Endothelial cell of umbilical vein (primary cell): Measurements from ENCODE around the gene NEK6. TPM values are rescaled to one million over a fixed set of nuclear protein-coding genes. Genes with fewer than 3 reads are reported as not detected.
A peak's percentile ranks its signal among the peaks of the same experiment; 100 is the strongest.

Experiments used
- BruUV-seq: library from RNA; stranded (reverse); fragments of 400-500 nt; replicated peaks from 2 replicates; lab custom pipeline; 2021; lab: Mats Ljungman, UMichigan
- CTCF ChIA-PET: fragments of 300-600, 350-600 bp; sonication (Branson Sonifier 250); formaldehyde crosslinking; loops from one replicate; lab custom pipeline; 2021; ENCODE audit warnings: antibody characterized with exemption, inconsistent platforms; lab: Charles Lee
- POLR2A ChIA-PET: fragments of 300-600, 350-600 bp; sonication (Branson Sonifier 250); formaldehyde crosslinking; loops from one replicate; lab custom pipeline; 2021; ENCODE audit warnings: antibody characterized with exemption, inconsistent platforms; lab: Charles Lee
- DNase-seq: peaks from one replicate; pipeline ENCODE4 v3.0.0-alpha.2; 2011; ENCODE audit warnings: low read depth, low spot score
- FAIRE-seq: peaks from 2 replicates; lab custom pipeline; 2011; peaks lifted over from hg19 to GRCh38; lab: Jason Lieb, UNC
- H2AFZ ChIP-seq: 2 replicates; pipeline ENCODE4 v1.6.0; 2012; ENCODE audit warnings: low read depth, low read length, control low read depth, inconsistent platforms
- H3K27ac ChIP-seq: 2 replicates; pipeline ENCODE4 v1.5.1; 2011; ENCODE audit warnings: low read depth, mild to moderate bottlenecking, control low read depth, low read length, moderate library complexity; ENCODE audit not compliant: insufficient read depth
- H3K27me3 ChIP-seq, 2 experiments: 2 replicates each; pipeline versions ENCODE4 v1.6.0 to v1.6.1; 2011; ENCODE audit warnings: low read length in 2 of 2, mixed read lengths in 1 of 2; ENCODE audit not compliant: control insufficient read depth in 2 of 2, insufficient read depth in 2 of 2
- H3K36me3 ChIP-seq, 2 experiments: 2 replicates in 1 of 2; 3 replicates in 1 of 2; pipeline ENCODE4 v1.5.1; 2011; ENCODE audit warnings: low read length in 2 of 2, mild to moderate bottlenecking in 1 of 2, moderate library complexity in 1 of 2; ENCODE audit not compliant: control insufficient read depth in 2 of 2, insufficient read depth in 2 of 2; ENCODE audit errors: extremely low read depth in 1 of 2
- H3K4me1 ChIP-seq: 3 replicates; pipeline ENCODE4 v1.5.1; 2011; ENCODE audit warnings: mild to moderate bottlenecking, low read length; ENCODE audit not compliant: control insufficient read depth, insufficient read depth; ENCODE audit errors: extremely low read depth
- H3K4me2 ChIP-seq: 2 replicates; pipeline ENCODE4 v1.6.1; 2011; ENCODE audit warnings: low read length, control low read depth, mixed read lengths; ENCODE audit not compliant: insufficient read depth
- H3K4me3 ChIP-seq, 3 experiments: fragments of 200-600 bp in 1 of 3; sonication (generic), shearing (Covaris generic) in 1 of 3; replicated peaks in 1 of 3; 2 replicates each; pipeline ENCODE4 v1.5.1; 2011 to 2016; ENCODE audit warnings: control low read depth in 3 of 3, low read length in 3 of 3, mild to moderate bottlenecking in 2 of 3, inconsistent platforms in 1 of 3, low read depth in 1 of 3, moderate library complexity in 1 of 3; ENCODE audit not compliant: insufficient read depth in 1 of 3
- H3K79me2 ChIP-seq: 2 replicates; pipeline ENCODE4 v1.6.0; 2012; ENCODE audit warnings: low read length, inconsistent platforms; ENCODE audit not compliant: control insufficient read depth, insufficient read depth
- H3K9ac ChIP-seq: replicated peaks from 2 replicates; pipeline ENCODE3; 2011; ENCODE audit warnings: low read length, control low read depth; ENCODE audit not compliant: insufficient read depth; ENCODE audit errors: extremely low read depth
- H3K9me1 ChIP-seq: replicated peaks from 3 replicates; pipeline ENCODE4 v1.6.0; 2011; ENCODE audit warnings: mild to moderate bottlenecking, low read length; ENCODE audit not compliant: control insufficient read depth, insufficient read depth; ENCODE audit errors: extremely low read depth
- H3K9me3 ChIP-seq: replicated peaks from 2 replicates; pipeline ENCODE4 v1.5.1; 2012; ENCODE audit warnings: low read length, inconsistent platforms; ENCODE audit not compliant: control insufficient read depth, insufficient read depth
- H4K20me1 ChIP-seq: replicated peaks from 2 replicates; pipeline ENCODE3; 2011; ENCODE audit warnings: mild to moderate bottlenecking, low read length; ENCODE audit not compliant: control insufficient read depth, insufficient read depth; ENCODE audit errors: extremely low read depth
- EZH2 ChIP-seq: IDR thresholded peaks from 2 replicates; pipeline ENCODE4 v1.6.1; 2012; ENCODE audit warnings: borderline replicate concordance, low read depth, mild to moderate bottlenecking, moderate library complexity, low read length, inconsistent platforms; ENCODE audit not compliant: severe bottlenecking
- GATA2 ChIP-seq: IDR thresholded peaks from 2 replicates; pipeline ENCODE4 v1.7.0; 2011; ENCODE audit warnings: low read depth, mild to moderate bottlenecking, moderate library complexity, mixed read lengths, low read length; ENCODE audit not compliant: insufficient read length, insufficient read depth
- MYC ChIP-seq: IDR thresholded peaks from one replicate; pipeline ENCODE4 v1.6.1; 2011; ENCODE audit warnings: mild to moderate bottlenecking, low read depth, low read length
- POLR2A ChIP-seq: IDR thresholded peaks from 2 replicates; pipeline ENCODE4 v1.6.1; 2012; ENCODE audit warnings: low read depth, mild to moderate bottlenecking, control low read depth, low read length
- POLR2AphosphoS5 ChIP-seq: IDR thresholded peaks from 2 replicates; pipeline ENCODE4 v1.6.1; 2012; ENCODE audit warnings: low read depth, mild to moderate bottlenecking, control low read depth, low read length, moderate library complexity; ENCODE audit not compliant: insufficient read depth
- dilution Hi-C: fragments of 300-500 bp; cut with MboI; formaldehyde crosslinking; loops from one replicate; pipeline ENCODE4 v1.15.0; 2019; ENCODE audit warnings: low sequenced_read_pairs; ENCODE audit not compliant: extremely low pct_ligation_motif_present
- intact Hi-C: fragments of 100-400 bp; cut with micrococcal nuclease; formaldehyde crosslinking; loops from one replicate; pipeline ENCODE4 v1.10.0; 2022
- polyA plus RNA-seq, 4 experiments: library from polyadenylated mRNA; depleted of rRNA in 3 of 4; stranded (reverse) in 3 of 4; unstranded in 1 of 4; fragments of >200 nt; gene quantifications; 2 replicates each; pipeline versions ENCODE4 v1.2.1 to v1.2.3, GENCODE V29; 2011 to 2012; ENCODE audit warnings: missing spikeins in 1 of 4
- total RNA-seq: library from RNA; stranded (reverse); gene quantifications from 2 replicates; pipeline ENCODE4 v1.2.3, GENCODE V29; 2021
- TF ChIP-seq, protein P1 (sequence below): IDR thresholded peaks from 2 replicates; pipeline ENCODE4 v1.6.1; 2011; ENCODE audit not compliant: insufficient read depth, insufficient read length
- TF ChIP-seq, protein P2 (sequence below), 2 donors: IDR thresholded peaks; 1 replicate in 1 of 2; 2 replicates in 1 of 2; pipeline ENCODE4 v1.5.1; 2011; ENCODE audit warnings: low read length in 2 of 2, mild to moderate bottlenecking in 2 of 2, moderate library complexity in 2 of 2, control low read depth in 1 of 2, inconsistent platforms in 1 of 2, low read depth in 1 of 2; ENCODE audit not compliant: insufficient read depth in 1 of 2; ENCODE audit errors: extremely low read depth in 1 of 2

NEK6 gene
- total and polyA plus RNA-seq, 2 donors (not counting 3 experiments of a cell fraction or from before 2014, with no cell fraction given) = 64.3 to 67.1 TPM

DNA sequence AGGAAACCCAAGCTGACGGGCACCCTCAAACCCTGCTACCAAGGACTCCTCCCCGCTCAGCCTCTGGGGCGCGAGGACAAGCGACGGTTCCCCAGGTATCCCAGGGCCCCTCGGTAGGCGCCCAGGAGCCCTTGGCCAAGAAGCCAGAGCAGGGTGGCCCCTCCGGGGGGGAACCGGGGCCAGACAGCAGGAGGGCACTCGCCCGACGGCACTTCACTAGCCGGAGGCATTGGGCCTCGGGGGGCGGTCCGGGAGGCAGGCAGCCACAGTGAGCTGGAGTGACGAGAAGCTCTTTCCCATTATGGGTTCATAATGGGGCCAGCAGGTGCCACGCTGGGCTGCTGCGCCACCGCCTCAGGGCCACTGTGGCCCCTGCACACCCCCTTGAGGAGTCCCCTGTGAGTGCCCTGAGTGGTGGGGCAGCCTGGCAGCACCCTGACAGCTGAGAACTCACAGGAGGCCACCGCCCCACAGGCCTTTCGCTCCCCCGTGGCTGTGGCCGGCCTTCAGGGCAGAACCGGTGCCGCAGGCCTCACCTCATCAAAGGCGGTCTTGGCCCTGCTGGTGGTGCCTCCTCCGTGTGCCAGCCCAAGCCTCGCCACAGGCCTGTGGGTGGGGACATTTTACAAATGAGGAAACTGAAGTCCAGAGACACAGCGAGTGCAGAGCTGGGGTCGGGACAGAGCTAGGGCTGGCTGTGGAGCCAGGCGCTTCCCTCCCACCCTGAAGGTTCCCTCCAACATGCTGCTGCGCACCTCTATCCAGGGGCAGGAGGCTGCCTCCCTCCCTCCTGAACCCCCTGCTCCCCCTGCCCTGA lies 88.8 kb downstream of the NEK6 start:
- Histone ChIP-seq H3K4me1 (no peaks in the 10 kb centered on the region), H3K9me1 (no peaks in the 10 kb centered on the region), H3K79me2 (no peaks in the 10 kb centered on the region), H2AFZ (no peak overlapping the region), H3K36me3 (peaks cover 3 to 60% of the 10 kb centered on the region in 2 experiments), H3K9me3 (no peaks in the 10 kb centered on the region), H4K20me1 (no peaks in the 10 kb centered on the region), H3K4me2 (no peak overlapping the region), H3K27ac (no peak overlapping the region), H3K4me3 (no peak overlapping the region), H3K27me3 (no peaks in the 10 kb centered on the region), H3K9ac (no peak overlapping the region)
- intact Hi-C loops (no loop called here), dilution Hi-C loops (no loop called here)
- no TSS peak for BruUV-seq
- POLR2A ChIA-PET = no interaction called here
- CTCF ChIA-PET = interaction anchor here (1.5 kb wide), 1 partner anchor 214 kb away, joined by 3 read pairs; no protein-coding TSS in a partner anchor
- DNase-seq (no peak), FAIRE-seq (no peak)
- TF ChIP-seq POLR2A = no peak
- TF ChIP-seq POLR2AphosphoS5 = peak; percentile 28
- no peak for TF ChIP-seq EZH2

DNA sequence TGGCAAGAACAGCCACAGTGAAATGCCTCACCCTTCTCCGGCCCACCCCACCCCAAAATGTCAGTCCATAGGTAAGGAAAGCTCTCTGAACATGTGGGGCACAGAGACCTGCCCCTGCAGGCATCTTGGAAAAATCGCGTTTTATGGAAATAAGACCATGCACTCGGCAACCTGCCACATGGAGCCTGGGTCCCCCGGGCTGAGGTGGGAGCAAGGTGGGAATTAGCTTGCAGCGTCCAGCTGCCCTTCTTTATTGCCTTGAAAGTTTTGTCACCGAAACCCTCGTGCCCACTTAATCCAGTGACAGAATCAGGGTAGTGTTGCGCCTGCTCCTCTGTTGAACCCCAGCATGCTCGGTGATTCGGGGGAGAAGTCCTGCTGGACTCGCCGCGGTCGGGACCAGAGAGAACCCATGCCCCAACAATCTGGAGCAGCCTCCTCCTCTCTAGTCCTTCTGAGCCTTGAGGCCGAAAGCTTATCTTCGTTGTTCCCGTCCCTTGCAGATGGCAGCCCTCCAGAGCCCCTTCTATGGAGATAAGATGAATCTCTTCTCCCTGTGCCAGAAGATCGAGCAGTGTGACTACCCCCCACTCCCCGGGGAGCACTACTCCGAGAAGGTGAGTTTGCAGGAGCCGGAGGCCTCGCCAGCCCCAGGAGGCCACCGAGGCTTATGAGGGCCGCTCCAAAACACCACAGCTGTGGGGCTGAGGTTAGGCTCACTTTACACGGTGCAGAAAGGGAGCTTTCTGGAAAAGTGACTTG lies 89.6 kb downstream of the NEK6 start:
- POLR2A ChIA-PET = no interaction called here
- CTCF ChIA-PET = interaction anchor here (1.5 kb wide), 1 partner anchor 215 kb away, joined by 3 read pairs; no protein-coding TSS in a partner anchor

More for the DNA sequence above, 89.6 kb downstream of the NEK6 start:
- Histone ChIP-seq H3K9me1 (no peaks in the 10 kb centered on the region), H3K9ac (no peak overlapping the region), H3K4me1 (no peaks in the 10 kb centered on the region), H3K4me3 (no peak overlapping the region), H3K27me3 (no peaks in the 10 kb centered on the region), H3K79me2 (no peaks in the 10 kb centered on the region), H4K20me1 (no peaks in the 10 kb centered on the region), H3K9me3 (no peaks in the 10 kb centered on the region), H3K4me2 (no peak overlapping the region), H2AFZ (no peak overlapping the region), H3K36me3 (peaks cover 7 to 56% of the 10 kb centered on the region in 2 experiments), H3K27ac (no peak overlapping the region)
- DNase-seq = no peak
- intact Hi-C loops (no loop called here), dilution Hi-C loops (no loop called here)
- no peak for FAIRE-seq
- TF ChIP-seq, protein P1, sequence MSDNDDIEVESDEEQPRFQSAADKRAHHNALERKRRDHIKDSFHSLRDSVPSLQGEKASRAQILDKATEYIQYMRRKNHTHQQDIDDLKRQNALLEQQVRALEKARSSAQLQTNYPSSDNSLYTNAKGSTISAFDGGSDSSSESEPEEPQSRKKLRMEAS = no peak
- TF ChIP-seq POLR2AphosphoS5 = peak; percentile 18
- no peak for TF ChIP-seq MYC
- TF ChIP-seq GATA2 = no peak
- TF ChIP-seq EZH2 = no peak
- TF ChIP-seq, protein P2, sequence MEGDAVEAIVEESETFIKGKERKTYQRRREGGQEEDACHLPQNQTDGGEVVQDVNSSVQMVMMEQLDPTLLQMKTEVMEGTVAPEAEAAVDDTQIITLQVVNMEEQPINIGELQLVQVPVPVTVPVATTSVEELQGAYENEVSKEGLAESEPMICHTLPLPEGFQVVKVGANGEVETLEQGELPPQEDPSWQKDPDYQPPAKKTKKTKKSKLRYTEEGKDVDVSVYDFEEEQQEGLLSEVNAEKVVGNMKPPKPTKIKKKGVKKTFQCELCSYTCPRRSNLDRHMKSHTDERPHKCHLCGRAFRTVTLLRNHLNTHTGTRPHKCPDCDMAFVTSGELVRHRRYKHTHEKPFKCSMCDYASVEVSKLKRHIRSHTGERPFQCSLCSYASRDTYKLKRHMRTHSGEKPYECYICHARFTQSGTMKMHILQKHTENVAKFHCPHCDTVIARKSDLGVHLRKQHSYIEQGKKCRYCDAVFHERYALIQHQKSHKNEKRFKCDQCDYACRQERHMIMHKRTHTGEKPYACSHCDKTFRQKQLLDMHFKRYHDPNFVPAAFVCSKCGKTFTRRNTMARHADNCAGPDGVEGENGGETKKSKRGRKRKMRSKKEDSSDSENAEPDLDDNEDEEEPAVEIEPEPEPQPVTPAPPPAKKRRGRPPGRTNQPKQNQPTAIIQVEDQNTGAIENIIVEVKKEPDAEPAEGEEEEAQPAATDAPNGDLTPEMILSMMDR (IDR thresholded peaks at IDR 0.05; ENCODE audit: extremely low read depth in 1 of 2, insufficient read depth in 1 of 2, low read depth in 1 of 2, low read length in 2 of 2) = no peak
- BruUV-seq = no TSS peak
